Activated naive CD8-positive, alpha-beta T cell treated with anti-CD3 and anti-CD28 coated beads, Interleukin-2, amount 50 U/mL, for 16 hours (primary cell): ENCODE results near the gene BGLAP.

ENCODE experiments used
- DNase-seq: peaks from one replicate; pipeline ENCODE4 v3.0.0-alpha.2; 2020; ENCODE audit warnings: low read depth, low spot score

BGLAP gene

DNA sequence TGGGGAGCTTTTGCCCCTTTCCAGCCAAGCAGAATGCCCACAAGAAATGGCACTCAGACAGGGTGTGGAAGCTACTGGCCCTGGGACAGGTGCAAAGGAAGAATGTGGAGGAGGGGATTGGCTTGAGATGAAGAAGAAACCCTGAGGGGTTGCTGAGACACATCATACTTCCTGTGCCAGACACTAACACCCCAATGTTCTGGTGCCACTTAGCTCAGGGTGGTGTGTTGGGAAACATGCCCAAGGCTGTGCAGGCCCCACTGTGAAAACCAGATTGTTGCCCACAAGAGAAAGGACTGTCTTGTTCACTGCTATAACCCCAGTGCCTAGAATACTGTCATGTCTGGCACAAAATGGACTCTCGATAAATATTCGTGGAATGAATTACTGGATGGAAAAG, 15.7 kb downstream of the BGLAP start:
- no peak for DNase-seq

DNA sequence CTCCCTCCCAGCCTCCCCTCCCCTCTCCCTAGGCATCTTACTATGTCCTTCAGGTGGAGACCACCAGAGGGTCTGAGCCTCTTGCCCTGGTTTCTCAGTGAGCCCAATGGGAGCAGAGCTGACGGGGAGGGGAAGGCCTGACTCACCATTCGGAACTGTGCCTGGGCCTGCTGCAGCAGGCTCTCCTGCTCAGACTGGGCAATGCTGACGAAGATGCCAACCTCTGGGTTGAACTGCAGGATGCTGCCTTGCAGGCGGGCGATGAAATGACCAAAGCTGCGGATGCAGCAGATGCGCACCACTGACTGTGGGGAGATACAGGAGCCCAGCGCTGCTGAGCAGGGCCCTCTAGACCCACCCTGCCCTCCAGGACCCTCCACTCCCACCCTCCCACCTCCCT, 16.9 kb downstream of the BGLAP start:
- no peak for DNase-seq

DNA sequence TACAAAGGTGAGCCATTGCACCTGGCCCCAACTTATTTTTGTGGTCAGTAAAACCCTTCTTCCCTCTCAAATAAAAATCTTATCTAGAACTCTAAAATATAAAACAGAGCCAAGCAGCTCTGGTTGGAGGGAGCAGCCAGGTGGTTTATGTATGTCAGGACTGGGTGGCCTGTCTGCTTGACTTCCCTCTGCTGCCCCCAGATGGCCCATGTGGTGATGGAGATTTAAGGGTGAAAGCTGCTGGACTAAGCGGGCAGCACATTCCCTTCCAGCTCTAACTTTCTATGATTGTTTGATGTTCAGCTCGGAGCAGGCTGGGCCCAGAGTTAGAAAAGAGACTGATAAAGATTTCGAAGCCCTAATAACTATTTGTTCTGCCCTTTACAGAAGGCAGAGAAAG, 17.8 kb downstream of the BGLAP start:
- no peak for DNase-seq

DNA sequence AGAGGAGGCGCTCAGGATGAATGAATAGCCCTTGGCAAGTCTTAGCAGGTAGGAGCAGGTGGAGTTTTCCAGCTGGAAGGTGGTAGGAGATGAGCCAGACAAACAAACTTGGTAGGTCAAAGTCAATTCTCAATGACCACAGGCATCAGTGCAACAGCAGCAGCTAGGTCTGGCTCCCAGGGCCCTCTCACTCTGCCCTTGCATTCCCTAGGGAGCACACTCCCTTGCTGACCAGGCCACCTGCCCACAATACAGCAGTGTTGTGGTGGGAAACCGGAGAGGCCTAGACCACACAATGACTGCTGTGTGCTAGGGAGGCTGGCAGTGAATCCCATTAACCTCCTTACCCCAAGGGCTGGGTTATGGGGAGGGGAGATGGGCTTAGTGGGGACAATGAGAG, 18.9 kb downstream of the BGLAP start:
- DNase-seq, result no peak

DNA sequence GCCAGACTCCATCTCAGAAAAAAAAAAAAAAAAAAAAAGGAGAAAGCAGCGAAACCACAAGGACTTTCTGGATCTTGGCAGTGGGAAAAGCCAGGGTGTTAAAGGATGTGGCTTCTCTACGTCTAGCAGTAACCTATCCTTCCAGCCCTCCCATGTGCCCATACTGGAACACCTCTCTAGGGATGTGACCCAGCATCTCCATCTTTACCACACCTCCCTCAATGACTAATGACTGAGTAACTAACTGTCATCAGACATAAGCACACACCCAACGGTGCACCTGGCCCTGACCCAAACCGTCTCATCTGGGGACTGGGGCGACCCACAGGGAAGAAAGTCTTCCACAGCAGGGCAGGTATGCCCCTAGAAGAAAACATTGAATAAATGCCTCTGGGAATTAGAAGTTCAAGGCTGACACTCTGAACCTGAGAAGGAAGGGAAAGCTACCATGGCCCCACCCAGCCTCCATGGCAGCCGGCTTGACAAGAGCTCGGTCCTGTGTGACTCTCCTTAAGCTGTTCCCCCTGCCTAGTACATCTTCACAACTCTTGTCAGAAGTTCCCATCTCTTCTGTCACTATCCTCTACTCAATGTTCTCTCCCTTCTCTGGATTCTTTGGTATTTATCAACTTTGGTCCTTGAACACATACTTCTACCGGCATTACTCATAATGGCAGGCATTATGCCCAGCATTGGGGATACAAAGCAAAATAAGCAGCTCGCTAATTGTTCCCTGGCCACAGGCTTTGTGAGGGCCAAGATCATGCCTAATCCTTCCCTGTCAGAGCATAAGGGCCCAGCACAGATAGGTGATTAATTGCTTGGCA, 20.7 kb downstream of the BGLAP start:
- DNase-seq, result no peak

DNA sequence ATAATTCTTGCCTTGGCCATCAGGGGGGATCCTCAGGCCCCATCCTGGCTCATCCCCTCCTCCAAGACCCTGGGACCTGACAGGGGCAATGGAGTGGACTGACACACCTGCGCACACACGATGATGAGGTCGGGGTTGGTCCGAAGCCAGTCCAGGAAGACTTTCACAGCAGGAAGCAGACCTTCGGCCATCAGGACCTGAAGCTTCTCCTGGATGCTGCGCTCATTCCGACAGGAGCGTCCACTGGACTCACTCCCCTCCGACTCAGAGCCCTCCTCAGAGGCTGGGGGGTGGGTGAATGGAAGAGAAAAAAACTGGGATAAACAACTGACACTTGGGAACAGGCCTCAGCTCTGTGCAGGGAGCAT, 21.3 kb downstream of the BGLAP start:
- DNase-seq, result no peak

DNA sequence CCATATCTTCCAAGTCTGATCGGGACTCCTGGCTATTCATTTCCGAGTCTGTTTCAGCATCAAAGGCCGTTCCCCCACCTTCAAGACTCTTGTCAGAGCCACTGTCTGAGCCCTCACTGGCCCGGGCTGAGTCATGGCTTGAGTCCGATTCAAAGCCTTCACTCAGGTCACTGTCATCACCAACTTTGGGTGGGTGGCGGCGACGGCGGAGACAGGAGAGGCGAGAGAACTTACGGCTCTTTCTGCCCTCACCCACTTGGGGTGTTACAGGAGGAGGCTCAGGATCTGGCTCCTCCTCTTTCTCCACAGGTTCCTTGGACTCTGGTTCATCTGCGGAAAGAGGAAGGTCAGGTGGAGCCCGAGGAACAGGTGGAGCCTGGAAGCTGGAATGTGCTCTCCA, 24.1 kb downstream of the BGLAP start:
- DNase-seq, result no peak

DNA sequence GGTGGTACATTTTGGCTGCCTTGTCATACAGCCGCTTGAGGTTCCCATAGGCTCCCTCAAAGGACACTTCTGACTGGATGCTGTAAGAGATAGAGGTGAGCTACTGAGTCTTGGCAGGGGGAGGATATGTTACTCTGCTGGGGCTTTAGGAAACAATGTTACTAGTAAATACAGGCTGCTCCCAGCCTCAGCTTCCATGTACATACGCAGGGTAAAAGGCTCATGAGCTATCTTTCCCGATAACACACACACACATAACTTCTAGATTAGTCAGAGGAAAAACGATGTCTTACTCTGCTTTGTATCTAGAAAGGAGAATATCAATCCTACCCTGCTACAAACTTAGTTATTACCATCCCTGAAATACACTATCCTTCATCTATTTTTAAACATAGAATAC, 26.4 kb downstream of the BGLAP start:
- no peak for DNase-seq

DNA sequence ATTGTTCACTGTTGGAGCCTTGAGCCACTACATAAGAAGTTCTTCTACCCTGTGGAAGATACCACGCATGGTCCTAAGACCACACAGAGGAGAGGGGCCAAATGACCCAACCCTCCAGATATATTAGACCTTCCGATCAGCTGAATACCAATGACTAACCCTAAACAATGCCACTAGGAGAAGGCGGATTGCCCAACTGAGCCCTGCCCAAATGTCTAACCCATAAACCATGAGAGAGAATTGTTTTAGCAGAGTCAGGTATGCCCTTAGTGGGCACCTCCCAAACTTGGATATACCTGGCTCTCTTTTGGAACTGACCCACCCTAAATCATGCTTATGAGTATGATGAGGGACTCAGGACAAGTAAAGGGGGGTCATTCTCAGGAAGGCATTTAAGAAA, 28.3 kb downstream of the BGLAP start:
- DNase-seq, result no peak

DNA sequence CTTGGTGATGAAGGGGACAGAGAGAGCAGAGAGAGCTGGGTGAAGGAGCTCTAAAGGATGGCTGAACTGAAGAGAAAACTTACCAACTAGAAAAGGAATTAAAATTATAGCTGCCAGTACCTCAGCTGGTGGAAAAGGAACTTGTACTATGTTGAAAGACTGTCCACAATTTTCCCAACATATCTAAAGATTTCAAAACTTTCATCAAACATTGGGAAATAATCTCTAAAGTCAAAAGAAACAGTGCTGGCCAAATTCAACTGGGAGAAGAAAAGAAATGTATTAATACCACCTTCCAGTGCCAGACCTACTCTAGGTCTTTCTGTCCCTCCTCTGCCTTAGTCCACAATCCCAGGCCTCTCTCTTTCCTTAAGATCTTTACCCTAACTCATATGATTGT, 34.5 kb downstream of the BGLAP start:
- DNase-seq, result no peak

DNA sequence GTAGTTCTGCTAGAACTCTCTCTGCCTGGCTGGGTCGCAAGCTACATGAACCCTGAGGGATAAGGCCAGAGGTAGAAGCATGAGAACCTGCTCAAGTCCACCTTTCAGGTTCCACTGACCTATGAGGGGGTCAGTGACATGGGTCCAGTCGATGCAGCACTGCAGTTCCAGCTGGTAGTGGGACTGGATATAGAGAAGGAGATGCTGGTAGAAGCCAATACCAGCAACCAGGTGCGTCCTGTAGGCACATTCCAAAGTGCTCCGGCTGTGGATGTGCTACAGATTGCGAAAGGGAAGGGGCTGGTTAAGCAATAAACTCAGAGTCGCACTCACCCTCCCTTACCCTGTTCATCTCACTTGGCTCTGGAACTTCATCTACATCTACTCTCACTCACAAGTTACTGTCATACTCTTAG, 35.0 kb downstream of the BGLAP start:
- no peak for DNase-seq

DNA sequence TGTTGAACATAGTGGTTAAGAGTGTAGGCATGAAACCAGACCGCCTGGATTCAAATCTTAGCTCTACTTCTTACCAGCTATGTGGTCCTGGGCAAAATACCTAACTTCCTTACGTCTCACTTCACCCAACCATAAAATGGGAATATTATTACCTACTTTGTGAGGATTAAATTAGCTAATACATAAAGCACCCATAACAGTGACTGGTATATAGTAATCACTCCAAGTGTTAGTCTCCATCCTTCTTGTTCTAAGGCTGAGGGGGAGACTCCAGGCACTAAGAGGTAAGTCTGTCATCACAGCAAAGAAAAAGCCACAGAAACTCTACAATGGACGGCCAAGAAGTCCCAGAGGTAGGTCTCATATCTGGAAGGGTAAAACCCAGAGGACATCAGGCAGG, 37.9 kb downstream of the BGLAP start:
- DNase-seq, result no peak

DNA sequence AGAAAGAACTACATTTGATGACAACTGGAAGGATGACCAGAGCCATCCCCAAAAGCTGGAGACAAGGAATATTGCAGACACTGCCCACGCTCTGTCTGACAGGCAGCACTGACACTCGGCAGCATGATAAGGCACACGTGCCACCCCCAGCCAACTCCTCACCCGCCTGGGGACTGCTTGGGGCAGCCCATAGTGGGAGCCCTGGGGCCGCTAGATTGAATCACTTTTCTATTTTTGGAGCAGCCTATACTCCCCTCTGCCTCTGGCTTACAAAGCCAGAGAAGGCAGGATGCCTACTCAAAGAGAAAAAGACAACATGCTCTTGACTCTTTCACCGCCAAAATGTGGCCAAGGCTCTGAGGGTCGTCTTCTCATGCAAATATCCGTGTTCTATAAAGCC, 39.3 kb downstream of the BGLAP start:
- DNase-seq, result peak; percentile 18

DNA sequence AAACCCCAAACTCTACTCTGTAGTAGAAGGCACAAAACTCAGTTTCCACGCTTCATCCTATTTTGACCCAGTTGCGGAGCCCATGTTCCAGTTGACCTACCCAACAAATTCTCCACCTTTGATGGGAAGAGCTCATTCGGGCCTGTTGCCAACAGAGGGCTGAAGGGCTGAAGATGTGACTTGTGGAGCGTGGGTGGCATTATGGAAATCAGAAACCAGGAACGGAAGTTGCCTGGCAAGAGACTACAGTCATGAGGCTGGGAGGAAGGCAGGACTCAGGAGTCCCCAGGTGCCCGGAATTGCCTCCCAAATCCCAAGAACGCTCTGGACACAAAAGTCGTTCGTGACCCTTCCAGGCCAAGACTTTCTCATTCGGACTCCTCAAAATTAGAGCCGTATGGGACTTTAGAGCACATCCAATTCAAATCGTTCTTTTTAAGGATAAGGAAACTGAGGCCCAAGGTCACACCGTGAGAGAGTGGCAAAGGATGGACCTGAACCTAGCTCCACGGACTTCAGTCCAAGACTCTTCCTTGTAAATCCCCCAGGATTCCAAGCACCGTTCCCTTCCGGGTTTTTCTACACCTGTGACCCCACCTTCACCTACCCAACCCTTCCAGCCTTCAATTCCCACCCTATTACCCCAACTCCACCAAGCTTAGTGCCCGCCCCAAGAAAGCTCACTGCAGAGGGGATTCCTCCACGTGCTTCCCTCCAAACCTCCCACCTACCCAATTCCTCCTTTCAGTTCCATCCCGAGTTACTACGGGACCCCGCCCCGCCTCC, 39.9 kb downstream of the BGLAP start:
- DNase-seq, result no peak

DNA sequence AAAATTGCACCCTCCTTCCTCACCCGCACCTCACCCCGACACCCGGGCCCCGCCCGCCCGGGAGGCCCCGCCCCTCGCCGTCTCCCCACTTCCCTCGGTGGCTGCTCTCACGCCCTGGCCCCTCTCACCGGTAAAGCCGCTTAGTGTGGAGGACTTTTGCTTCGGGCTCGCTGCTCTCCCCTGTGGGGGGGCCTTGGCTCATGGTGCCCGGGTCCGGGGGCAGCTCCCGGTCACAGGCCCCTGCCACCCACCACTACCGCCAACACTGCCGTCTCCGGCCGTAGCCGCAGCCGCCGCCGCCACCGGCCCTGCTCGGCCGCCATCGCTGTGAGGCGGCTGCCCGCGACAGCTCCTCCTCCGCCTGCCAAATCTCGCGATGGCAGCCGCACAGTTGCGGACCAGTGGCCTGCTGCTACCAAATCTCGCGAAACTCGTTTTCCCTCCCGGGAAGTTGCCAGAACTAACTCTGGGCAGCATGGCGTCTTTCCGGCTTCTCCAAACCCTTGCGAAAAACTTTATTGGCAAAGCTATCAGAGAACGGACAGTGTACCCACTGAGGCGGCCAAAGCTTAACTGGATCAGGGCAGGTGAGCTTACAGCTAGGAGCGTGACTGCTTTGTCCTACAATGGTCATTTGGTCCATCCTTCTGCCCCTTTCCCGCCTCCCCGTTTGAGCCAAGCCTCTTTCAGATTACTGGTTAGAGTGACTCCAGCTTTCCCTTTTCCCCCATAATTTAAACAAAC, 40.7 kb downstream of the BGLAP start, which contains the start of gene SMG5:
Gene SMG5, minus strand, starts transcription at position 347 of the 744 bp plus-strand sequence. Its CDS starts 145 bp downstream, at position 202.
- peak; percentile 94 for DNase-seq

DNA sequence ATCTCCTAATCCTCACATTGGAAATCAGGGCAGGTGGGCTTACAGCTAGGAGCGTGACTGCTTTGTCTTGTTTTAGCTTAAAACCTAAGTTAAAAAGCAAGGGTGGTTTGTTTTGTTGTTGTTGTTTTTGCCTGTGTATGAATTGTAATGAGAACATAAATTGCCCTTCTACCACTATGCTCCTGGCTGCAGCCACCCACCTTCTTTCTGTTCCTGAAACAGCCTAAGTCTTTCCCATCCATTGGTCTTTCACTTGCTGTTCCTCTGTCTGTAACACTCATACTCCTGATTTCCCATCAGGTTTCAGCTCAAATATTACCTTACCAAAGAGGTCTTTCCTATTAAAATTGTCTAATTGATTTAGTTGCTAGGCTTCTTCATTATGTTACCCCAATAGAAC, 41.5 kb downstream of the BGLAP start:
- DNase-seq, result no peak

DNA sequence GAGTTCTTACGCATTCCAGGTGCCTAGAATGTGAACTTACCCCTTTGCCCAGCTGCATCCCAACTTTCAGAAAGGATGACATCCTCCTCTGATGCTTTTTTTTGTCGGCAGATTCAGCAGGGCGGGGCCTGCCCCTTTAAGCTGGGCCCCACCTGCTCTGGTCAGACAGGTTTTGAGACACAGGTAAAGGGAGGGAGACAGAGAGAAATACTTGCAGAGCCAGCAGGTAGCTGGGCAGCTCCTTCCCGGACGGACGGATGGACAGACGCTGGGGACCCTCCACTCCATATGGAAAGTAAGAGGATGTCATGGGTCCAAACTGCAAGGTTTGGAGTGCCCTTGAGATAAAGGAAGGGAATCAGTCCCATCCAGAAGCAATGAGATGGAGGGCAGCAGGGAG, 42.1 kb downstream of the BGLAP start, which contains the start of gene TMEM79:
Gene TMEM79, plus strand, starts transcription at position 214 of the 400 bp plus-strand sequence. CDS start 902 bp downstream, outside the sequence.
- DNase-seq, result no peak

DNA sequence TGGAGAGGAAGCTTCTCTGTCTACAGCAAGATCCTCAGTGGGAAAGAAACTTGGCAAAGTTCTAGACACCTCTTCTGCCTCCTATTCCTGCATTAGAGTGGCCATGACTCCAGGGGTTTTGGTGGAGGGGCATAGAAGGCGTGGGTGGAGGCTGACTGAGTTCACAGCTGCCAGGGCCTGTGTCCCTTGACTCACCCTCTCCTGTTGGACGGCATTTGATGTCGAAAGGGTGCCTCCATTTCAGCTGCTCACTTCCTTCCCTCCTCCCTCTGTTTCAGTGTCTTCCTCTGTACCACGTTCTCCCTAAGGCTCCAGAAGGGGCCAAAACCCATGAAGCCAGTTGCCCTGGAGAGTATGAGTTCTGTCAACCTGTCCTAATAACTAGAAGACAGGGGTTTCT, 42.8 kb downstream of the BGLAP start:
- no peak for DNase-seq

DNA sequence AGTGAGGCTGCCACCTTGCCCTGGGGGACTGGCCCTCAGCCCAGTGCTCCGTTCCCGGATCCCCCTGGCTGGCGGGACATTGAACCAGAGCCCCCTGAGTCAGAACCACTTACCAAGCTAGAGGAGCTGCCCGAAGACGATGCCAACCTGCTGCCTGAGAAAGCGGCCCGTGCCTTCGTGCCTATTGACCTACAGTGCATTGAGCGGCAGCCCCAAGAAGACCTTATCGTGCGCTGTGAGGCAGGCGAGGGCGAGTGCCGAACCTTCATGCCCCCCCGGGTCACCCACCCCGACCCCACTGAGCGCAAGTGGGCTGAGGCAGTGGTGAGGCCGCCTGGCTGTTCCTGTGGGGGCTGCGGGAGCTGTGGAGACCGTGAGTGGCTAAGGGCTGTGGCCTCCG, 43.5 kb downstream of the BGLAP start:
- no peak for DNase-seq

DNA sequence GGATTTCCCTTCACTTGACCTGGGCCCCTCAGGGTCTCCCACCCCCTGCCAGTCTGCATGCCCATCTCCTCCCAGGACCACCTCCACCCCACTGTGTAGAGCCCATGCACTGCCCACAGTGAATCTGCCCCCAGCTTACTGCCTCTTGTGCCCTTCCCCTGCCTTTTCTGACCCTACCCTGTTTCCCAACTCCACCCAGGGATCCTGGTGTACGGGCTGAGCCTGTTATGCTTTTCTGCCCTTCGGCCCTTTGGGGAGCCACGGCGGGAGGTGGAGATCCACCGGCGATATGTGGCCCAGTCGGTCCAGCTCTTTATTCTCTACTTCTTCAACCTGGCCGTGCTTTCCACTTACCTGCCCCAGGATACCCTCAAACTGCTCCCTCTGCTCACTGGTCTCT, 44.1 kb downstream of the BGLAP start:
- DNase-seq, result no peak

DNA sequence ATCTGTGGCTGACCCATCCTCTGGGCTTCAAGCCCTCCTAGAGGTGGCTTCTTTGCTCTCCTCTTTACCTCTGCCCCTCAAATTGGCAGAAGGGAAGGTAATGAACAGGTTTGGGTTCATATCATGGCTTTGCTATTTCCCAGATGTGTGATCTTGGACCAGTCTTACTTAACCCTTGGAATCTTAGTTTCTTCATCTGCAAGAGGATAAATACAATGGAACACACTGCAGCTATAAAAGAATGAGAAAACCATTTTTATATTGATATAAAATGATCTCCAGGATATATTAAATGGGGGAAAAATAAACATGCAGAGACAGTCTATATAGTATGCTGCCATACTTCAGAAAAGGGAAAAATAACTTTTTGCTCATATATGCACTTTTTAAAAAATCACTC, 47.9 kb downstream of the BGLAP start:
- DNase-seq, result no peak
